GM10847 (cell line): ENCODE results near the gene GABARAPL1.

Experiments
- POLR2A ChIP-seq: IDR thresholded peaks from 2 replicates; pipeline ENCODE4 v1.6.1; 2011; ENCODE audit not compliant: insufficient read length; ENCODE audit errors: extremely low read depth

GABARAPL1 gene

GRCh38 chr12:10220398-10221077, 7.9 kb downstream of the GABARAPL1 start:
- no peak for TF ChIP-seq POLR2A

DNA sequence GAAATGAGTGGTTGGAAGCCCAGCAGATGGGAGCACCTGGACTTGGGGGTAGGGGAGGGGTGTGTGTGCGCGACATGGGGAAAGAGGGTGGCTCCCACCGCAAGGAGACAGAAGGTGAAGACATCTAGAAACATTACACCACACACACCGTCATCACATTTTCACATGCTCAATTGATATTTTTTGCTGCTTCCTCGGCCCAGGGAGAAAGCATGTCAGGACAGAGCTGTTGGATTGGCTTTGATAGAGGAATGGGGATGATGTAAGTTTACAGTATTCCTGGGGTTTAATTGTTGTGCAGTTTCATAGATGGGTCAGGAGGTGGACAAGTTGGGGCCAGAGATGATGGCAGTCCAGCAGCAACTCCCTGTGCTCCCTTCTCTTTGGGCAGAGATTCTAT, 9.2 kb downstream of the GABARAPL1 start:
- no peak for TF ChIP-seq POLR2A

DNA sequence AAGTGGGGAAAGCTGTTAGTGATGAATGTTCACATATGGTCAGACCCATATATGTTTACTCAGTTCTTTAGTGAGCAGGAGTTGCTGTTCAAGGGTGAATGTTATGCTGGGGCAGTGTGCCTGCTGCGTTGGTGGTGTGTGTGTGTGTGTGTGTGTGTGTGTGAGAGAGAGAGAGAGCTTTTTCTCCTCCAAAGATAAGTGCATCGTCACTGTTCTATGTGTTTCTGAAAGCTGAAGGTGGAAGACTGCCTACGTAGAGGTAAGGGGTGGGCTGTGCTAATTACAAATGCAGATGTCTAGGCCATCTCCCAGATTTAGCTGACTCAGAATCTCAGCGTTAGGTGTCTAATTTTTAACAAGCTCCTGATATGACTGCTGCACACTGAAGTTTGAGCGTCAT, 10.5 kb downstream of the GABARAPL1 start:
- TF ChIP-seq POLR2A: no peak

DNA sequence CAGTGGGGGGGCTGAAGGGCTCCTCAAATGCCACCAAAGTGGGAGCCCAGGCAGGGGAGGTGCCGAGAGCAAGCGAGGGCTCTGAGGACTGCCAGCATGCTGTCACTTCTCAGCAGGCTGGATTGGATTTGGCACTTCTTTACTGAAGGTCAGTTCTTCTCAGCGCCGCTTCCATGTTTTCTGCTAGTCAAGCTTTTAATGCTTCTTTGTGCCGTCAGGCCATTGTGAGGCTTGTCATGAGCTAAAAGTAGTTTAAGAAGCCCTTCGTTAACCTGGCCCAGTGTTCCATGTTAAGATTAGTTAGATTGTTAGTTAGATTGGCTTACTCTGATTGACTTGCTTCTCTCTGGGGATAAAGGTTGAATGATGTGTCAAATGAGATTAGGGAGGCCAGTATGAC, 13.4 kb downstream of the GABARAPL1 start:
- no peak for TF ChIP-seq POLR2A

GRCh38 chr12:10226731-10227130, 14.1 kb downstream of the GABARAPL1 start:
- no peak for TF ChIP-seq POLR2A

DNA sequence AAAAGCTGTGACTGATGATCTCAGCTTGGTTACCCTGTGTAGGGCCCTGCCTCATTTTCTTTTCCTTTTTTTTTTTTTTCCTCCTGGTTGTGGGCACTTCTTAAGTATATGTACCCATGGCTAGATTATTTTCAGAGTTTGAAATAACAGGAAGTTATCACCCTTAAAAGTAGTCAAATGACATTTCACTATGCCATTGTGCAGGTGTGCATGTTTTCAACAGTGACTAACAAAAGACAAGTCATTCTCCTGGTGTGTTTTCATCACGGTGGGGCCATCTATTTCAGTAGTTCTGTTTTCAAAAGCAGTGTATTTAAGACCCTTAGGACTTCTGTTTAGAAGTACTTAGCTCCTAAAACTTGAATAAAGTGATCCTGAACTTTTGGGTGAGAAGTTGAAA, 15.0 kb downstream of the GABARAPL1 start:
- no peak for TF ChIP-seq POLR2A

DNA sequence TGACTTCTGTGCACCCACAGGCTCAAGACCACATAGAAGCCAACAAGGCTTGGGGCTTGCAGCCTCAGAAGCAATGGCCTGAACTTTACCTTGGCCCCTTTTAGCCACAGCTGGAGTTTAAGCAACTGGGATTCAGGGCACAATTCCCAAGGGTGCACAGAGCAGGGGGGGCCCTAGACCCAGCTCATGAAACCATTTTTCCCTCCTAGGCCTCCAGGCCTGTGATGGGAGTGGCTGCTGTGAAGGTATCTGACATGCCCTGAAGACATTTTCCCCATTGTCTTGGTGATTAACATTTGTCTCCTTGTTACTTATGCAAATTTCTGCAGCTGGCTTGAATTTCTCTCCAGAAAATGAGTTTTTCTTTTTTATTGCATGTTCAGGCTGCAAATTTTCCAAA, 21.9 kb downstream of the GABARAPL1 start:
- TF ChIP-seq POLR2A: no peak

GRCh38 chr12:10235761-10236631, 23.3 kb downstream of the GABARAPL1 start:
- no peak for TF ChIP-seq POLR2A

GRCh38 chr12:10236720-10237119, 24.0 kb downstream of the GABARAPL1 start:
- TF ChIP-seq POLR2A: no peak

DNA sequence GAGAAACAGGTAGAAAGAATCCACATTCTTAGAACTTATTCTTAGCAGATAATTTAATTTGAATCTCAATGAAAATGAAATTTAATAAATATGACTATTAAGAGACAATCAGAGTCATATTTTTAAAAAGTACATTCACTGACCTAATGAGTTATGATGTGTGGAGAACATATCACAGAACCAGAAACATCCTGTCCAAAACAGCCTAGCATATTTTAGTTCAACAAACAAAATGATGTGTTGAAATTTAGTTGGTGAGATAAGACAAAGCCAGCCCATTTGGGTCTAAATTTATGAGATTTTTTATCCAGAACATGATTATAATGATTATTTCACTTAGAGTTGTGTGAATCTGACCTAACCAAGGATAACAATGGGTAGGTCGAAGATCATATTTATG, 25.8 kb downstream of the GABARAPL1 start:
- no peak for TF ChIP-seq POLR2A

GRCh38 chr12:10241290-10241689, 28.6 kb downstream of the GABARAPL1 start:
- TF ChIP-seq POLR2A: no peak

GRCh38 chr12:10241727-10242126, 29.1 kb downstream of the GABARAPL1 start:
- TF ChIP-seq POLR2A: no peak

DNA sequence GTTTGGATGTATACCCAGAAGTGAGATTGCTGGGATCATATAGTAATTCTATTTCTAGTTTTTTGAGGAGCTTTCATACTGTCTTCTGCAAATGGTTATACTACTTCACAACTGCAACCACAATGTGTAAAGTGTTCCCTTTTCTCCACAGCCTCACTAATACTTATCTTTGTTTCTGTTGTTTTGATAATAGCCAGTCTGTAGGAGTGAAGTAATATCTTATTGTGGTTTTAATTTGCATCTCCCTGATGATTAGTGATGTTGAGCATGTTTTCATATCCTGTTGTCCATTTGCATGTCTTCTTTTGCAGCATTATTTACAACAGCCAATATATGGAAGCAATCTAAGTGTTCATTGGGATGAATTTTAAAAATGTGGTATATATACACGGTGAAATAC, 29.9 kb downstream of the GABARAPL1 start:
- no peak for TF ChIP-seq POLR2A

DNA sequence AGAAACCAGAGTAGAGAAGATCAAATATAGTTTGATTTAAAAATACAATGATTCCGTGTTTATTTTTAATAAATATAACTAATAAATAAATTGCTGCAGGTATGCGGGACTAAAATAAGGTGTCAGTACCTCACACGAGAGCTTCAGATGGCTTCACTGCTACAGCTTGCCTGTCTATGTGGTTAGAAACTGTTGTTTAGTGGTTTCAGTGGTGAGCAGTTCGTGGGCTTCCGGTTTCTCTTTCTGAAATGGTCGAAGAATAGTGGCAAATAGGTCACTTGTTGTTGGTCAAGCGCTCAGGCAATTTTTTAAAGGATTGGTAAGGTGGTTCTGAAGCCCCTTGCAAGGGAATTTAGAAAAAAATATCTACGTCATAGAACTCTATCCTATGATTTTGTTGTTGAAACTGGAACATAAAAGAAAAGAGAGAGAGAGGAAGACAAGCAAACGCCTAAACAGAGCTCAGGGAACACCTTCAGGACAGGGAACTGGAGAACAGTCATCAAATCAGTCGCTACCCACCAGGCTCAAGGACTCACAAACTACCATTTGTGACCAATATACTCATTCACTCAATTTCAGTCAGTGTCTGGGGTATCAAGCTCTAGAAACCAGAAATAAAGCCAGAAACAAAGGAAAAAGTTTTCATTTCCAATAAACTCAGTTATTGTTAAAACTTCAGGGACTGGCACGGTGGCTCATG, 31.3 kb downstream of the GABARAPL1 start:
- TF ChIP-seq POLR2A: no peak

DNA sequence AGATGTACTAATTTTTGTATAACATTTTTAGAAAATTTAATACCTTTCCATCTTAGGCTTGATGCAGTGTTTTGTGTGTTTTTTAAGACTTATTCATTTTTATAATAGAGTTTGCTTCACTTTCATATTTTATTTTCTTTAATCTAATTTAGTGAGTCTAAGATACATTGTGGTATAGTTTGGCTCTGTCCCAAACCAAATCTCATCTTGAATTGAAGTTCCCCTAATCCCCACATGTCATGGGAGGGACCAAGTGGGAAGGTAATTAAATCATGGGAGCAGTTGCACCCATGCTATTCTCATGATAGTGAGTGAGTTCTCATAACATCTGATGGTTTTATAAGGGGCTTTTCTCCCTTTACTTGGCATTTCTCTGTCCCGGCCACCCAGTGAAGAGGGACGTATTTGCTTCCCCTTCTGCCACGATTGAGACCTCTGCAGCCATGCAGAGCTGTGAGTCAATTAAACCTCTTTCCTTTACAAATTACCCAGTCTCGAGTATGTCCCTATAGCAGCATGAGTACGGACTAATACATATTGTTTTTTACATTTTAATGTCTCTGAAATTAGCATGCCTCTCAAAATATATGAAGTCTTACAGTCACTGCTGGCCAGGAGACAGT, 34.9 kb downstream of the GABARAPL1 start:
- TF ChIP-seq POLR2A: no peak
